C4-2B (cell line): ENCODE data around the gene VIP.
"Not testable (repeated sequence)": the region's sequence is repeated elsewhere in the genome, so short reads cannot be mapped to it uniquely, and the experiment has no call there.

Experiments used
- H3K27ac ChIP-seq: fragments of 450-650 bp; 2 replicates; pipeline ENCODE4 v1.5.1; 2017
- CTCF ChIP-seq: fragments of 450-650 bp; conservative IDR thresholded peaks from 2 replicates; pipeline ENCODE4 v1.5.1; 2017; ENCODE audit warnings: mild to moderate bottlenecking
- ZFX ChIP-seq: fragments of 450-650 bp; IDR thresholded peaks from 2 replicates; pipeline ENCODE4 v1.6.1; 2017

VIP gene

GRCh38 chr6:152750694-152751093 is at the start of gene VIP:
TSS of gene VIP (plus strand) at chr6:152750797. CDS start at chr6:152752178, 1,381 bp downstream.
- TF ChIP-seq ZFX: no peak
- TF ChIP-seq CTCF: no peak
- H3K27ac ChIP-seq: no peak within 1 kb of the TSS

- TF ChIP-seq ZFX (no peak), CTCF (no peak)
- H3K27ac ChIP-seq: no peak overlapping the region
Observed at GRCh38 chr6:152701081-152701862, 49.3 kb upstream of the VIP start.

GRCh38 chr6:152701863-152702401 is 48.7 kb upstream of the VIP start:
- H3K27ac ChIP-seq: no peak overlapping the region

GRCh38 chr6:152703750-152704149 is 46.8 kb upstream of the VIP start:
- not testable (repeated sequence) for H3K27ac ChIP-seq

More at GRCh38 chr6:152701863-152702401, 48.7 kb upstream of the VIP start:
- TF ChIP-seq ZFX: no peak
- no peak for TF ChIP-seq CTCF

- H3K27ac ChIP-seq: no peak overlapping the region
- TF ChIP-seq CTCF (no peak), ZFX (no peak)
Observed at GRCh38 chr6:152705327-152705726, 45.3 kb upstream of the VIP start.

GRCh38 chr6:152716322-152716721 is 34.3 kb upstream of the VIP start:
- no peak overlapping the region for H3K27ac ChIP-seq
- TF ChIP-seq ZFX (no peak), CTCF (peak; percentile 15)

- TF ChIP-seq CTCF (no peak), ZFX (no peak)
- H3K27ac ChIP-seq: no peak overlapping the region
Observed at GRCh38 chr6:152720974-152721373, 29.6 kb upstream of the VIP start.

GRCh38 chr6:152721956-152722355 is 28.6 kb upstream of the VIP start:
- H3K27ac ChIP-seq: no peak overlapping the region
- TF ChIP-seq CTCF (no peak), ZFX (no peak)
